WERI-Rb-1 (cell line): ENCODE data around the gene UGT1A7.

Source experiments
- DNase-seq: peaks from one replicate; pipeline ENCODE4 v3.0.0-alpha.2; 2020
- H3K27ac ChIP-seq: fragments of 250-450 bp; sonication (Bioruptor Pico); 2 replicates; pipeline ENCODE4 v1.5.1; 2020; ENCODE audit warnings: mild to moderate bottlenecking, moderate library complexity
- H3K27me3 ChIP-seq: fragments of 250-450 bp; sonication (Bioruptor Pico); 2 replicates; pipeline ENCODE4 v1.5.1; 2021; ENCODE audit warnings: mild to moderate bottlenecking, low read depth, moderate library complexity; ENCODE audit not compliant: insufficient read depth, severe bottlenecking
- H3K36me3 ChIP-seq: fragments of 250-450 bp; sonication (Bioruptor Pico); 2 replicates; pipeline ENCODE4 v1.5.1; 2020; ENCODE audit warnings: mild to moderate bottlenecking, moderate library complexity
- H3K4me3 ChIP-seq: 2 replicates; pipeline ENCODE4 v1.5.1; 2011; ENCODE audit warnings: low read depth, mild to moderate bottlenecking, control low read depth, low read length
- H3K9me3 ChIP-seq: fragments of 250-450 bp; sonication (Bioruptor Pico); 2 replicates; pipeline ENCODE4 v1.5.1; 2021; ENCODE audit warnings: mild to moderate bottlenecking, moderate library complexity; ENCODE audit not compliant: severe bottlenecking
- CTCF ChIP-seq: IDR thresholded peaks from 2 replicates; pipeline ENCODE4 v1.5.1; 2011; ENCODE audit warnings: low read depth, mild to moderate bottlenecking, control low read depth, inconsistent platforms, low read length

Gene UGT1A7

GRCh38 chr2:233820774-233821105 is 139.0 kb downstream of the UGT1A7 start:
- Histone ChIP-seq H3K27me3 (no peaks in the 10 kb centered on the region), H3K27ac (no peak overlapping the region), H3K4me3 (no peak overlapping the region), H3K36me3 (no peaks in the 10 kb centered on the region), H3K9me3 (no peaks in the 10 kb centered on the region)
- TF ChIP-seq CTCF, result no peak
- DNase-seq, result peak; percentile 5

- no peaks in the 10 kb centered on the region for H3K36me3 ChIP-seq
- H3K27ac ChIP-seq, result no peak overlapping the region
- H3K4me3 ChIP-seq, result no peak overlapping the region
- no peak for DNase-seq
- TF ChIP-seq CTCF, result no peak
- no peaks in the 10 kb centered on the region for H3K27me3 ChIP-seq
- no peaks in the 10 kb centered on the region for H3K9me3 ChIP-seq
These were observed 139.5 kb downstream of the UGT1A7 start for GRCh38 chr2:233821196-233821595.

- H3K27me3 ChIP-seq, result no peaks in the 10 kb centered on the region
- no peak for TF ChIP-seq CTCF
- DNase-seq, result no peak
- no peaks in the 10 kb centered on the region for H3K36me3 ChIP-seq
- H3K9me3 ChIP-seq, result no peaks in the 10 kb centered on the region
- no peak overlapping the region for H3K4me3 ChIP-seq
- H3K27ac ChIP-seq, result no peak overlapping the region
These were observed 140.0 kb downstream of the UGT1A7 start for GRCh38 chr2:233821709-233822100.

DNA sequence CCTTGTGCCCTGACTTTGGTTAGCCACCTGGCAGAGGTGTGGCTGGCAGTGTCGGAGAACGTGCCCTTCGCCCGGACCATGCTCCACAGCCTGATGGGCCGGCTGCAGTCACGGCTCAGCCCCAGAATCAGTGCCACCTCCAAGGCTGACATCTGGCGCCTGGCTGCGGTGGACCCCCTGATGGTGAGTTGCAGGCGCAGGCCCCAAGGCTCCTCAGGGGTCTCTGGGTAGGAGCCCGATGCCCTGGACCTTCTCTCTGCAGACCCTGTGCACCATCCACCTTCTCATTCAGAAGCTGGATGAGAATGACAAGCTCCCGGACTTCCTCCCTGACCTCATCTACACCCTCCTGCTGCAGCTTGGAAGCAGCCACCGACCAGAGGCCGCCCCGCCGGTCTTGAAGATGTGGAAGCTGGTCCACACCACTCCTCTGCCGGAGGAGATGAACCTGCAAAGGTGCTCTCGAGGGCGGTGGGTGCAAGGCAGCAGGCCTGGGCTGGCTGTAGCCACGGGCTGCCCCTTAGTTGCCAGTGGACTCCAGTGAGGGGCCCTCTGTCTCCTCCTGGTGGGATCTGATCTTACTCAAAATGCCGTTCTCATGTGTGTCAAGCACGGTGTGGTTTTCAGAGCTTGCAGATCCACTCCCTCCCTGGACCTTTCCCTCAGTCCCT is 140.5 kb downstream of the UGT1A7 start:
- TF ChIP-seq CTCF, result no peak
- H3K4me3 ChIP-seq, result no peak overlapping the region
- no peaks in the 10 kb centered on the region for H3K27me3 ChIP-seq
- H3K27ac ChIP-seq, result no peak overlapping the region
- no peaks in the 10 kb centered on the region for H3K9me3 ChIP-seq
- no peaks in the 10 kb centered on the region for H3K36me3 ChIP-seq
- DNase-seq, result peak; percentile 4
